HG02981 (cell line): ENCODE data around the gene GRIA4.
"Not testable (repeated sequence)": the region's sequence is repeated elsewhere in the genome, so short reads cannot be mapped to it uniquely, and the experiment has no call there.

Experiments
- ATAC-seq: cut with Tn5 transposase; IDR thresholded peaks from one replicate; pipeline ENCODE4 v1.9.1; 2021; ENCODE audit warnings: mild to moderate bottlenecking, moderate library complexity; ENCODE audit not compliant: unreplicated experiment

GRIA4 gene

DNA sequence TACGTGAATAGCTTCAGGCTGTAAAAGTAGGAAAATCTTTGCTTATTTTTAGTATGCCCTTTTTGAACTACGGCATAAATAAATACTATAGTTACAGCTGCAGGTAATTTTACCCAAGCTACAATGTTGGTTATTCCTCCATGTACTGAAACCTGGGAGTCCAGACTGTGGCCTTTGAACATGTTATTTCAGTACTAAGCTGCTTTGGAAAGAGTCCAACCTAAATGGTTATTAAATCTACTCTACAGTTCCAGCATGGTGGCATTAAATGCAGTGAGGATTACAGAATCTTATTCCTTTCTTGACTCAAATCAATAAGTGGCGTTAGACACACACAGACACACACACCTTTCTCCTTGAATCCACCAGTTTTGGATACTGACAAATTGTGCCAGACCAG, 247.1 kb downstream of the GRIA4 start:
- ATAC-seq, result no peak

DNA sequence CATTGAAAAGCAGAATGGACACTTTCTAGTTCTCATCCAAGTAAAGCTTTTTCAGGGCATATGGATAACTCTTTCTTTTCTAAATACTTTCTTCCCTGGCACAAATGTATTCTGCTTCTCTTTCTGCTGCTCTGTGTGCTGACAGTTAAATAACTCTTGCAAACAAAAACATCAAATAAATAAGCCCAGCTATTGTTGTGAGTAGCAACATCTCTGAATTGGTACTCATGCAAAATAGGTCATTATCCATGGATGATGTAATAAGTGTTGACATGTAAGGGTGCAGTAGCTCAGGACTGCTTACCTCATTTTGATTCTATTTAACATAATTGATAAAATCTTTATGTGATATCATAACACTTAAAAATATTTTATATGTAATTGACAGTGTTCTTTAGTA, 247.9 kb downstream of the GRIA4 start:
- ATAC-seq, result no peak

DNA sequence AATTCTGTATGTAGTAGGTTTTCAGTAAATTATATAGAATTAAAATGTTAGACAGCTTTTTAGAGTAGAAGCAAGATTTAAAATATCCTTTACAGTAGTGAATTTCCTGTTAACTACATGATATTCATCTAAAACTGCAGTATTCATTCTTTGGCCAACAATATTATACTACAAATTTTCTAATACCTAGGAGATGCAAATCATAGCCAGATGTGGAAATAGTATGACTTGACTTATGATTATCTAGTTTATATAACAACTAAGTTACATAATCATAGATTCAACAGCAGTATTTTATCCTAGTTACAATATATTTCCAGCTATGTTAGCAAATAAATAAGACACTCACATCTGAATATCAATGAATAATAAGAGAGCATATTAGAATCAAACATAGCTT, 249.0 kb downstream of the GRIA4 start:
- ATAC-seq, result no peak

DNA sequence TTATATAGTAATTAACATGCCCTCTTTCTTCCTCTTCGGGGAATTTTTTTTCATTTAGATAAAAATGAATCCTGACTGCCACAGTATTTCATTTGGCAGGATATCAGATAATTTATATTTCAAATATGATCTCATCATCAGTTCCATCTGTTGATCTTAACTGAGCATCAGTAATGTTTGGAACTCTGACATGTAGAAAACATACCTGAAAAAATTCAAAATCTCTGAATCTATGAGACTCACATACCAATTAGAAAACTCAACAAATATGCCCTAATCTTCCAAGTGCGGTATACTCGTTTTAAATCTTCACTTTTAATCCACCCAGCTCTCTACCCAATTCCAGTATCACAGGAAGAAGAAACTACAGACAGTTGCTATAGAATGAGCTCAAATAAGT, 250.2 kb downstream of the GRIA4 start:
- ATAC-seq, result no peak

DNA sequence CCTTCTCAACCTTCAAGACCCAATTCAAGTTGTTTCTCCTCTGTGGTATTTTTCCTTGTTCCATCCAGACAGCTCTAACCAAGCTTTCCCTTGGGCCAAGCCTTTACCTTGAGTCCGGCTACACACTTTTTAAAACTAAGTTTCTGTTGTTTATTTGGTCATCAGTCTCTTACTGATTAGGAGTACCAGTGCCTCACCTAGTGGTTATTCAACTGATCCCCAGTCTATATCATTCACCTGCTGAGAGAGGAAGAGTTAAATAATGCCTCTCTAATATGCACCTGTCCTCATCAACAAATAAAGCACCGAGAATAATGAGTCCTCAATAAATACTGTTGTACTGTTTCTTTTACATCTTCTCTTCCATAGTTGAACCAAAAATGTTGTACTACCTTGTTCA, 251.4 kb downstream of the GRIA4 start:
- ATAC-seq, result no peak

DNA sequence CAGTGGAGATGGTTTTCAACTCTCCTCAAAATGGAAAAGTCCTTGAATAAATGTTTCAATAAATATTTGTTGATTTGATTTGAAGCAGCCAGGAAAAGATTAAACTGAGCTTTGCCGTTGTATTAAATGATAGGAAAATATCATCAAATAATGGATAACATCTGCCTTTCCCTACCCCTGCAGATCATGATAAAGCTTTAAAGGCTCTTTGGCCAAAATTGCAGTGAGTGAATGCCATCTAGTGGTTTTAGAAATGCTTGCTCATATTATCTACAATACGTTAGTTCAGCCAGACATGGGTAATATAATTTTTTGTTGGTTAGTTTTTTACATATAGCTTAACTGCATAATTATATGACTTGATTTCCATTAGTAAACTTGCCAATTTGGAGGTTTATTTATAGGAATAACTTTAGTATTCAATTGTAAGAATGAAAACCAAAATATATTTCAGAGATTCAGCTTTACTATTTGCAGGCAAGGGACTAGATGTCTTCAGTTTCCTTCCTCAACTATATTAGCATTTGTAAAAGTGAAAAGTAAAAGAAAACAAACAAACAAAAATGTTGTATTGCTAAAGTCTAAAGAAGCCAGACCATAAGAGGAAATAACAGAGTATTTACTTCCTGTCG, 253.0 kb downstream of the GRIA4 start:
- peak; percentile 76 for ATAC-seq

DNA sequence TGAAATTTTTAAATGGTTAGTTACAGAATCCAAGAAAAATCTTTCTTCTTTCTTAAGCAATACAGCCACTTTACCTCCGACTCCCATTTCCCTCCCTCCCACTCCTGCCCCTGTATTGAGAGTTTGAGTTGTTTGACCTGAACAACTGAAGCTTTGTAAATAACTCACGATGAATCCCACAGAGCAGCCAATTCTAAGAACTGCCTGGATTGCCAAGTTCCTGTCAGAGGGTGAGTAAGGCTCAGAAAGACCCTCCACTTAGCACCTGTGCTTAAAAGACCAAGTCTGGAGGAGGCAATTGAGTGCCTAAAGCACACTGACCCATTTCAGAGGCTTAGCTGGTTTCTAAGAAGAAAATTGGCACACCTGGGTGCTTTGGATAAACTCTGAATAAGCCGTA, 253.7 kb downstream of the GRIA4 start:
- ATAC-seq, result no peak

DNA sequence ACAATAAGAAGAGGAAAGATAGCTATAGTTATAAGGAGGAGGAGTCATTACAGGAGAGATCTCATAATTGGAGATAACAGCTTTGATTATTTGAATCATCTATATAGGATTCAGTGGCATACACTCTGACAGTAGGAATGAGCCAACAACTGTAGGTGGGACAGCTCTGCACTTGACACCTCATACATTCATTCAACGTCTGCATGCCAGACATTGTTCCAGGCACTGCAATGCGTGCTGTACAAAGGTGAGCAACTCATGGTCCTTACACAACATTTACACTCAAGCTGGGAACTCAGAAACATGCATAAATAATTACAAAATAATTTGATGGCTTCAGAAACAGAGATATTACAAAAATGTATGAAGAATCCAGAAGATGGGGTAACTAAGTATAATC, 257.9 kb downstream of the GRIA4 start:
- no peak for ATAC-seq

DNA sequence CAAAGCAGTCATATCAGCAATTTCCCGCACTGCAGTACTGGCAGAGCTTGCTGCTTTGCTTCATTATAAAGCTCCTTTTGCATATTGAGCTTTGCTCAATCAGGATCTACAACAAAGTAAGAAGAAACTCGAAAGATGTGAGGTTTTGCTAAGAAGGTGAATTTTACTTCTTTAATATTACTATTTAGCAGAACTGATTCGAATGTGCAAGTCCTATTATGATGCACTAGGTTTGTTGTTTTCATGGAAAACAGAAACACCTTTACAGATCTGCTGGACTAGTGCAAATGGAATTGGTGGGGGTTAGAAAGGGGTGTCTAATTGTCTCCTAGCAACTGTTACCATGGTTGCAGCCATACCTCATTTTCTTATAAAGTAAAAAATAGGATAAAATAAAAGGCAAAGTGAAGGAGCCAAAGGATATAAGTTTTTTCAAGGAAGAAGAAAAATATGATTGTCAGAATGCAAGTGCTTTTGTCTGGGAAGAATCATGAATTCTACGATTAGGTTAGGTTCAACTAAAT, 259.0 kb downstream of the GRIA4 start:
- ATAC-seq, result no peak

DNA sequence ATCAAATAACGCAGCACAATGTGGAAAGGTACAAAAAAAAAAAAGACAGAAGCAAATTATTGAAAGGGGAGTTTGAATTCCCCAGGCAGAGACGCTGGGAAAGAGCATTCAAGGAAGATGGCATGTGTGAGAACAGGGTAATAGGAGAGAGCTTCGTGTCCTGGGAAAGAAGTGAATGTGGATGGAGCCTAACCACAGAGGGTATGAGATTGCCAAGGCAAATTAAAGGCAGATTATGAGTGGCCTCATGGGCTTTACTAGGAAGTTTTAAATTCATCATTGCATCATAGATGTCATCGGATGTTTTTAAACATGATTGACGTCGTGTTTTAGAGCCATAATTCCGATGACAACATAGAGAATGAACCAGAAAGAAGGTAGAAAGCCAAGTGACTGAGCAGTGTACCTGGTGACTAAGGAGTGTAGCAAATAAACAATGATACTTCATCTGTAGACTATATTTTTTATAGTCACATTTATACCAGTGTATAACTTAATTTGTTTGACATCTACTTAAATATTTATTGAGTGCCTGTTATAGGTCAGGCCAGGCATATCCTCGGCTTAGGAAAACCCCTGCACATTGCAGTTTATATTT, 260.7 kb downstream of the GRIA4 start:
- ATAC-seq, result no peak

DNA sequence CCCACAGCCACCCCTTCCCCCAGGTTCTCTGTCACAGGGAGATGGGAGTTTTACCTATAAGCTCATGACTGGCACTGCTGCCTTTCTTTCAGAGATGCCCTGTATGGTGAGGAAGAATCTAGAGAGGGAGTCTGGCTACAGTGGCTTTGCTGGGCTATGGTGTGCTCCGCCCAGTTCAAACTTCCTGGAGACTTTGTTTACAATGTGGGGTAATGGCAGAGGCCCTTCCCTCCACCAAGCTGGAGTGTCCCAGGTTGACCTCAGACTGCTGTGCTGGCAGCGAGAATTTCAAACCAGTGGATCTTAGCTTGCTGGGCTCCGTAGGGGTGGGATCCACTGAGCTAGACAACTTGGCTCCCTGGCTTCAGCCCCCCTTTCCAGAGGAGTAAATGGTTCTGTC, 268.6 kb downstream of the GRIA4 start:
- ATAC-seq, result no peak

DNA sequence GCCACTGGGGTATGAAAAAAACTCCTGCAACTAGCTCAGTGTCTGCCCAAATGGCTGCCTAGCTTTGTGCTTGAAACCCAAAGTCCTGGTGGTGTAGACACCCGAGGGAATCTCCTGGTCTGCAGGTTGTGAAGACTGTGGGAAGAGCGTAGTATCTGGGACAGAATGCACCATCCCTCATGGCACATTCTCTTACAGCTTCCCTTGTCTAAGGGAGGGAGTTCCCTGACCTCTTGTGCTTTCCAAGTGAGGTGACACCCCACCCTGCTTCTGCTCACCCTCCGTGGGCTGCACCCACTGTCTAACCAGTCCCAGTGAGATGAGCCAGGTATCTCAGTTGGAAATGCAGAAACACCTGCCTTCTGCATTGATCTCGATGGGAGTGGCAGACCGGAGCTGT, 269.1 kb downstream of the GRIA4 start:
- not testable (repeated sequence) for ATAC-seq

DNA sequence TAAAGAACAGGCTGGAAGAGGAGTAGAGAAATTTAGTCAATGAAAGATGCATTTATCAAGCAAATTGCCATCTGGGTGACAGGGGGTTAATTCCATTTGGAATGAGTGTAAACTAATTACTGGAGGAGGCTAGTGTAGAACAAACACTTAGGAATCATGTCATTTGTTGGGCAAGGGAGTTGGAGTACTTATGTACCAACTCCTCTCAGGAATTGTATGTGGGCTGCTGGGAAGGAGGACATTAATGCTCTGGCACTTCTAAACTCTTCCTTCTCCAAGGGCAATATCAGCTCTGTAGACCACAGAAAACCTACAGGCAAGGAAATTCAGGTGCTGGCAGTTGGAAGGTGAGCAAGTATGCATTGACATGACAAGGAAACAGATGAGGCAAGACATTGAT, 271.2 kb downstream of the GRIA4 start:
- no peak for ATAC-seq

DNA sequence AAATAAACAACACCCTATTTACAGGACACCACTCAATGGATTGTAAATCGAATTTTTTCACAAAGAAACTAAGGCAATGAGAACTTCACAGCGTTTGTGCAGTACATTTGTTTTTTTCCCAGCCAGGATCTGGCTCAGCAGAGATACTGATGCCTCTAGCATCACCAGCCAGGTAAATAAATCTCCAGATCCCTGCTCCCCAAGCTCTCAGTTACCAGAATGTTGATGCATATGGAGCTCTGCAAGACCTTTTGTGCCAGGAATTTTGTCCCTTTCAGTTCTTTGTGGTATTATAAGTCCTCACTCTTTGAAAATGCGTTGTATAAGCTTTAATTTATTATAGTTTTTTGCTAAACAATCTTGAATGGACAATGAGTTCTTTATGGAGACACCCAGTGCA, 274.6 kb downstream of the GRIA4 start:
- ATAC-seq, result no peak

DNA sequence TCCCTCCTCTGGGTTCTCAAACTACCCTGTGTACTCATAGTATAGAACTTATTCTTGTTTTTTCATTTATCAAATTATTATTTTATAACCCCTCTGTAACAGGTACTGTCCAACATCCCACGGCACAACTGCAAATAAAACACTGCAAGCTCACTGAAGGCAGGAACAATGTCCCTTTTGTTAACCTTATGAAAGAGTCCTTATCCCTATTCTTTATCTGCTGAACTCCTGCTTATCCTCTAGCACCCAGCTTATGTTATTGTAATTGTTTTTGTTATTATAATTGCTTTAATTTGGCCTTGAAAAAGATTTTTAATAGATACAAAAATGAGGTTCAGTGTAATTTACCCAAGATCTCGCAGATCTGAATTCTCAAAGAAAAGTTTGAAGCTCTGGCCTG, 281.8 kb downstream of the GRIA4 start:
- no peak for ATAC-seq

DNA sequence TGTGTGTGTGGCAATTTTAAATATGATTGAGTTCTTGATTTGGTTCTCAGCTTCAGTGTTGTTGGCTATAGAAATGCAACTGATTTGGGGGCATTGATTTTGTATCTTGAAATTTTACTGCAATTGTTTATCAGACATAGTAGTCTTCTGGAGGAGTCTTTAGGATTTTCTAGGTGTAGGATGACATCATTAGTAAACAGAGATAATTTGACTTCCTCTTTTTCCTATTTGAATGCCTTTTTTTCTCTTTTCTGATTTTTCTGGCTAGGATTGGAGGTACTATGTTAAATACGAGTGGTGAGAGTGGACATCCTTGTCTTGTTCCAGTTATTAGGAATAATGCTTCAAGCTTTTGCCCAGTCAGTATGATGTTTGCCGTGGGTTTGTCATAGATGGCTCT, 287.3 kb downstream of the GRIA4 start:
- no peak for ATAC-seq

DNA sequence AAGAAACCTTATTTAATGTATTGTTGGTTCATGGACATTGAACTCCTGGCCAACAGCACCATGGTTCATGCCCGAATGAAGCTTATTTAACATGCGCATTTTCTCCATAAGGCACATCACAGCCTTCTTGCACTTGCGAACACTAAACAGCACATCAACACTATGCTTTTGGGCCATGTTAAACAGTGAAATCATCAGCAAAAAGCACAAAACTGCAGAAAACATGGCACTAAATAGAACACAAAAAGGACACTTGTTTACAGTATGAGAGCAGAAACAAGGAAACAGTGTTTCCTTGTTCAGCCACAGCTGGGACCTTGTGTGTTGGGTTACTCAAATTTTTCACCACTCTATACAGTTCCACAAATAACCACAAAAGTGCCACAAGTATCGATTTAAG, 289.9 kb downstream of the GRIA4 start:
- no peak for ATAC-seq

DNA sequence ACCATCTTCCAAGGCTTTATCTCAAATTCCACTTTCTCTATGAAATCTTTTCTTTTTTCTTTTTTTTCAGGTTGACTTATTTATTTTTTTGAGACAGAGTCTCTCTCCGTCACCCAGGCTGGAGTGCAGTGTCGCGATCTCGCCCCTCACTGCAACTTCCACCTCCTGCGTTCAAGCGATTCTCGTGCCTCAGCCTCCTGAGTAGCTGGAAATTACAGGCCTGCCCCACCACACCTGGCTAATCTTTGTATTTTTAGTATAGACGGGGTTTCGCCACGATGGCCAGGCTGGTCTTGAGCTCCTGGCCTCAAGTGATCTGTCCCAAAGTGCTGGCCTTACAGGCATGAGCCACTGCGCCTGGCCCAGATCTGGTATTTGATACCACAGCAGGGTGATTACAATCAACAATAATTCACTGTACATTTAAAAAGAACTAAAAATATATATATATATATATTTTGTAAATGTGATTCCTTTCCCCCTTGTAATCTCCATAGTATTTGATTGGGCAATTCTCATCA, 290.7 kb downstream of the GRIA4 start:
- ATAC-seq, result no peak

DNA sequence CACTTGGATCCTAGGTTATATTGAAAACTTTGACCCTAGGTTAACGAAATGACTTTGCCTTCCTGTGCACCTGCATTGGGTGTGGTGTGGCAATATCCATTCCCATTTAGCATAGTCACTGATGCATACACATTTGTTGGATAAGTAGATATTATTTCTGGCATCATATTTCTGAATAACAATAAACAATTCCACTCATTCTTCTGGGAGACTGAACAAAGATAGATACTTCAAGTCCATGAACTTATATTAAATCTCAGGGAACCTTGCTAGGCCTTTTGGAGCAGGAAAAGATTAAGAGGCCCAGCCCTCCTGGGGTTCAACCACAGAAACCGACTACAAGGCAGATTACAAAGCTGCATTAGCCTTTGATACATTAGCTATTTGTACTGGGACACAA, 293.2 kb downstream of the GRIA4 start:
- no peak for ATAC-seq

DNA sequence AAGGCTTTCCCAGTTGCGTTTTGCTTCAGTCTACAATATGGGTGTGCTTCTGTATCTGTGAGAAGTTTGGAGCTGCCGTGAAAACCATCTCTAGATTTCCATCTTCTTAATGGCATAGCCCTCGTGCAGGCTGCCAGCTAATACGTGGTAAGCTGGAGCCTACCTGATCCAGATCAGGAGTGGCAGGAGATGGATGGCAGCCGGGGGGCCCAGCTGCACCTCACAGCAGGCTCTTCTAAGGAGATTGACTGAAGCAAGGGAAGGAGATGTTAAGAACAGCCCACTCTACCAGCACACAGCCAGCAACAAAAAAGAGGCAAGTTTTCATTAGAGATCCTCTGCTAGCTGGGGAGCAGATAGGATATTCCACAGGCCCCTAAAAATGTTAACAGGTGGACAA, 296.6 kb downstream of the GRIA4 start:
- ATAC-seq, result no peak

DNA sequence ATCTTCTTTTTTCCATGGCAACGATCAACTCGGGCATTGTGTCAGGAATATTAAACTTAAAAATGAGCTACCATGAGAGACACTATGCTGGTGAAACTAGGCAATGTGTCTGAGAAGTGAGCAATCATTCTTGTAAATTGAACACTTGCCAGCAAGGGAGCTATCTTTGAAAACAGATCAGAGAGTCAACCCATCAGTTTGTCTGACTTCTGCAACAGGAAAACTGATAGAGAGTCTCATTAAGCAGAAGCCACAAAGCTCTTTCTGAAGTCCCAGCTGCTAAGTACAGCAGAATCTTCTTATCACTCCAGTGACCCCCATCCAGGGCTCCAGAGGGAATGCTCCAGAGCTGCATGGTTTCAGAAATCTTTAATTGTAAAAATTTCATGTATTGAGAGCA, 297.4 kb downstream of the GRIA4 start:
- ATAC-seq, result no peak

DNA sequence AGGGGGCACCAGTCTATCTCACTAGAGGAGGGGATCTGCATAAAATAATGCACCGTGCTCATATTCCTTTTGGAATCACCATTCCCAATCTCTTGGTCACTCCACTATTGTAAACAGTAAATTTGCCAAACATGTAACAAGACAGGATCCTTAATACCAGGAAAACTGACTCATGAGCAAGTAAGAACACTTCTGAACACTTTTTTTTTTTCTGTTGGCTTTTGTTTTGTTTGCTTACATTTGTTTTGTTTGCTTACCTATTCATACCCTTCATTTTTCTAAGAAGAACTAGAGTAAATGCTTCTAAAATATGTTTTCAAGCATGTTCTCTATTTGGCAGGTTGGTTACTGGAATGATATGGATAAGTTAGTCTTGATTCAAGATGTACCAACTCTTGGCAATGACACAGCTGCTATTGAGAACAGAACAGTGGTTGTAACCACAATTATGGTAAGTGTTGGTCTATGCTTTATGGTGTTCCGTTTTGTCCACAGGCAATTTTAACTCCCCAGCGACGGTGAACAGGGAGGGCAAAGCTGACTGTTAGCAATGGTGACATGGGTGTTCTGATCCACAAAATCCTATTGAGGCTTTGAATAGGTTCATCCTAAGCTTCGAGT, 300.3 kb downstream of the GRIA4 start:
- no peak for ATAC-seq
